Fibroblast of lung (primary cell): ENCODE data around the gene PTGDS.

Experiments
- CTCF ChIP-seq, 2 donors: IDR thresholded peaks in 1 of 2; conservative IDR thresholded peaks in 1 of 2; 1 replicate in 1 of 2; 2 replicates in 1 of 2; pipeline ENCODE4 v1.5.1; 2011 to 2012; ENCODE audit warnings: low read length in 2 of 2, control low read depth in 1 of 2, inconsistent platforms in 1 of 2, low read depth in 1 of 2, mild to moderate bottlenecking in 1 of 2
- EZH2 ChIP-seq: IDR thresholded peaks from 2 replicates; pipeline ENCODE4 v1.5.1; 2012; ENCODE audit warnings: low read length, control low read depth, mild to moderate bottlenecking; ENCODE audit errors: missing control alignments

- TF ChIP-seq CTCF (conservative IDR thresholded peaks at IDR 0.05 in 1 of 2, IDR thresholded peaks at IDR 0.05 in 1 of 2; ENCODE audit: low read depth in 1 of 2, low read length in 2 of 2) (no peak), EZH2 (no peak)
Measured at GRCh38 chr9:137015976-137016375, 38.7 kb downstream of the PTGDS start.
